KMS-11 (cell line): ENCODE results near the gene PCDH20.
A peak's percentile ranks its signal among the peaks of the same experiment; 100 is the strongest.
"Not testable (repeated sequence)": the region's sequence is repeated elsewhere in the genome, so short reads cannot be mapped to it uniquely, and the experiment has no call there.

Source experiments
- H2AFZ ChIP-seq: fragments of 200-600 bp; sonication (generic); 2 replicates; pipeline ENCODE4 v1.6.1; 2016; ENCODE audit warnings: antibody characterized with exemption, mixed run types, low read depth
- H3K27ac ChIP-seq: fragments of 200-600 bp; sonication (generic); 2 replicates; pipeline ENCODE4 v1.6.1; 2016; ENCODE audit warnings: mild to moderate bottlenecking, mixed run types
- H3K27me3 ChIP-seq: fragments of 200-600 bp; sonication (generic); 2 replicates; pipeline ENCODE4 v1.6.1; 2017; ENCODE audit warnings: mild to moderate bottlenecking, low read depth, mixed run types, moderate library complexity; ENCODE audit not compliant: insufficient read depth
- H3K36me3 ChIP-seq: fragments of 200-600 bp; sonication (generic); 2 replicates; pipeline ENCODE4 v1.6.1; 2017; ENCODE audit warnings: mild to moderate bottlenecking, mixed run types; ENCODE audit not compliant: insufficient read depth
- H3K4me1 ChIP-seq: fragments of 200-600 bp; sonication (generic); 2 replicates; pipeline ENCODE4 v1.6.1; 2016; ENCODE audit warnings: mild to moderate bottlenecking, low read depth, mixed run types; ENCODE audit not compliant: poor library complexity, severe bottlenecking
- H3K4me2 ChIP-seq: fragments of 200-600 bp; sonication (generic); 2 replicates; pipeline ENCODE4 v1.7.0; 2016; ENCODE audit warnings: mild to moderate bottlenecking, mixed run types
- H3K4me3 ChIP-seq: fragments of 200-600 bp; sonication (generic); IDR thresholded peaks from 2 replicates; pipeline ENCODE4 v1.6.1; 2017; ENCODE audit warnings: low read depth, low read length, mixed read lengths; ENCODE audit not compliant: insufficient read depth
- H3K79me2 ChIP-seq: fragments of 200-600 bp; sonication (generic); 2 replicates; pipeline ENCODE4 v1.6.1; 2016; ENCODE audit warnings: low read depth, mixed run types; ENCODE audit not compliant: insufficient read depth
- H3K9ac ChIP-seq: fragments of 200-600 bp; sonication (generic); 2 replicates; pipeline ENCODE4 v1.6.1; 2016; ENCODE audit warnings: mild to moderate bottlenecking, mixed run types
- H4K20me1 ChIP-seq: fragments of 200-600 bp; sonication (generic); 2 replicates; pipeline ENCODE4 v1.6.1; 2016; ENCODE audit warnings: mild to moderate bottlenecking, mixed run types; ENCODE audit not compliant: insufficient read depth
- TF ChIP-seq, protein P1 (sequence below): fragments of 200-600 bp; sonication (generic); conservative IDR thresholded peaks from 2 replicates; pipeline ENCODE4 v1.6.1; 2017; ENCODE audit warnings: low read depth, mild to moderate bottlenecking, antibody characterized with exemption, low read length, moderate library complexity, mixed read lengths

The PCDH20 gene

DNA sequence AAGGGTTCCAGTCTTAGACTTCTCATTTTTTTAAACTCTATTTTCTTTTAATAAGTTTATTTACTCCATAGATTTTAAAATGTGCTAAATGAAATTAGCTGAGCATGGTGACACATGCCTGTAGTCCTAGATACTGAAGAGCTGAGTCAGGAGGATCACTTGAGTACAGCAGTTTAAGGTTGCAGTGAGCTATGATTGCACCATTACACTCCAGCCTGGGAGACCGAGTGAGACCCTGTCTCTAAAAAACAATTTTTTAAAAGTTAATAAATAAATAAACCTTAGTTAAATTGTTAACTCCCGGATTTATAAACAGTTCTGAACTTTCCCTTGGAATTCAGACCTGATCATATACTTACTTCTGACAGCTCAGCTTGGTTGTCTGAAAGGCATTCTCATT is 32.5 kb downstream of the PCDH20 start:
- Histone ChIP-seq H3K4me1 (no peaks in the 10 kb centered on the region), H3K9ac (no peak overlapping the region), H3K36me3 (no peaks in the 10 kb centered on the region), H2AFZ (no peak overlapping the region), H3K79me2 (no peaks in the 10 kb centered on the region), H3K4me3 (no peak overlapping the region), H3K4me2 (no peak overlapping the region), H4K20me1 (no peaks in the 10 kb centered on the region), H3K27me3 (no peaks in the 10 kb centered on the region), H3K27ac (no peak overlapping the region)
- TF ChIP-seq, protein P1, sequence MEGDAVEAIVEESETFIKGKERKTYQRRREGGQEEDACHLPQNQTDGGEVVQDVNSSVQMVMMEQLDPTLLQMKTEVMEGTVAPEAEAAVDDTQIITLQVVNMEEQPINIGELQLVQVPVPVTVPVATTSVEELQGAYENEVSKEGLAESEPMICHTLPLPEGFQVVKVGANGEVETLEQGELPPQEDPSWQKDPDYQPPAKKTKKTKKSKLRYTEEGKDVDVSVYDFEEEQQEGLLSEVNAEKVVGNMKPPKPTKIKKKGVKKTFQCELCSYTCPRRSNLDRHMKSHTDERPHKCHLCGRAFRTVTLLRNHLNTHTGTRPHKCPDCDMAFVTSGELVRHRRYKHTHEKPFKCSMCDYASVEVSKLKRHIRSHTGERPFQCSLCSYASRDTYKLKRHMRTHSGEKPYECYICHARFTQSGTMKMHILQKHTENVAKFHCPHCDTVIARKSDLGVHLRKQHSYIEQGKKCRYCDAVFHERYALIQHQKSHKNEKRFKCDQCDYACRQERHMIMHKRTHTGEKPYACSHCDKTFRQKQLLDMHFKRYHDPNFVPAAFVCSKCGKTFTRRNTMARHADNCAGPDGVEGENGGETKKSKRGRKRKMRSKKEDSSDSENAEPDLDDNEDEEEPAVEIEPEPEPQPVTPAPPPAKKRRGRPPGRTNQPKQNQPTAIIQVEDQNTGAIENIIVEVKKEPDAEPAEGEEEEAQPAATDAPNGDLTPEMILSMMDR: no peak

DNA sequence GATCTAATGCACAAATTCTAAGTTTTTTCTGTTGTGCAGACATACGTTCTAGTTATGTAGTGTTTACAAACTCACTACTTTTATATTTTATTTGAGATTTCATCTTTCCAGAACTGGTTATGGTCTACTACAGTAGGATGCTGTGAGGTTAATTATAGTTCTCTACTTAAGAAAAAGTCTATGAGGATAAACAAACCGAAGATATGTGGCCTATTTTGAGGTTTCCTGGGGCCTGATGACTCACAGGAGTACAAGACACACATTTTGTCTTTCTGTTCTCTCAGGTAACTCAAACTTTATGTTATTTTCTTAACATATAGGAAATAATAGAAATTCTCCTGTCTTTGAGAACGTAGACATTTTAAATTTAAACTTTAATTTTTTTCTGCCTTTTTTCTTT is 45.1 kb downstream of the PCDH20 start:
- peak overlapping the region; percentile 54 for H3K4me2 ChIP-seq
- 0 out of 2 replicates have a peak overlapping the region, but pooled peaks have one; percentile 18 for H3K27ac ChIP-seq
- H3K27me3 ChIP-seq: no peaks in the 10 kb centered on the region
- H3K9ac ChIP-seq: no peak overlapping the region
- no peaks in the 10 kb centered on the region for H4K20me1 ChIP-seq
- no peak overlapping the region for H3K4me3 ChIP-seq
- TF ChIP-seq, protein P1: no peak
- no peaks in the 10 kb centered on the region for H3K36me3 ChIP-seq
- H2AFZ ChIP-seq: no peak overlapping the region
- H3K4me1 ChIP-seq: peaks cover 39% of the 10 kb centered on the region
- H3K79me2 ChIP-seq: no peaks in the 10 kb centered on the region

GRCh38 chr13:61364690-61365089 is 51.0 kb downstream of the PCDH20 start:
- H2AFZ ChIP-seq, H3K4me3 ChIP-seq, H3K36me3 ChIP-seq, H4K20me1 ChIP-seq, H3K9ac ChIP-seq, H3K79me2 ChIP-seq, H3K27ac ChIP-seq, H3K4me2 ChIP-seq, H3K27me3 ChIP-seq: not testable (repeated sequence)
- H3K4me1 ChIP-seq: peaks cover 13% of the 10 kb centered on the region

- Histone ChIP-seq H4K20me1 (no peaks in the 10 kb centered on the region), H3K9ac (no peak overlapping the region), H2AFZ (no peak overlapping the region), H3K4me1 (peaks cover 12% of the 10 kb centered on the region), H3K79me2 (no peaks in the 10 kb centered on the region), H3K4me2 (no peak overlapping the region), H3K27me3 (no peaks in the 10 kb centered on the region), H3K4me3 (no peak overlapping the region), H3K27ac (no peak overlapping the region), H3K36me3 (no peaks in the 10 kb centered on the region)
- TF ChIP-seq, protein P1: no peak
These were observed 53.1 kb downstream of the PCDH20 start for GRCh38 chr13:61362522-61362921.
